Astrocyte of the spinal cord (primary cell): ENCODE measurements around the gene EFCAB13.

Experiments
- DNase-seq: peaks from one replicate; pipeline ENCODE4 v3.0.0; 2011; ENCODE audit warnings: low read depth, low spot score
- H3K4me3 ChIP-seq: 2 replicates; pipeline ENCODE4 v1.5.1; 2011; ENCODE audit warnings: low read depth, mild to moderate bottlenecking, low read length, moderate library complexity
- in situ Hi-C: cut with HindIII; loops from 2 replicates; pipeline ENCODE4 v1.10.0; 2017; ENCODE audit warnings: low sequenced_read_pairs
- TF ChIP-seq, protein P1 (sequence below): IDR thresholded peaks from 2 replicates; pipeline ENCODE4 v1.5.1; 2012; ENCODE audit warnings: low read depth, mild to moderate bottlenecking, low read length, inconsistent platforms

EFCAB13 gene

GRCh38 chr17:47299239-47299910, 24.4 kb upstream of the EFCAB13 start:
- in situ Hi-C loops = no loop called here
- no peak for DNase-seq
- H3K4me3 ChIP-seq = no peak overlapping the region
- TF ChIP-seq, protein P1, sequence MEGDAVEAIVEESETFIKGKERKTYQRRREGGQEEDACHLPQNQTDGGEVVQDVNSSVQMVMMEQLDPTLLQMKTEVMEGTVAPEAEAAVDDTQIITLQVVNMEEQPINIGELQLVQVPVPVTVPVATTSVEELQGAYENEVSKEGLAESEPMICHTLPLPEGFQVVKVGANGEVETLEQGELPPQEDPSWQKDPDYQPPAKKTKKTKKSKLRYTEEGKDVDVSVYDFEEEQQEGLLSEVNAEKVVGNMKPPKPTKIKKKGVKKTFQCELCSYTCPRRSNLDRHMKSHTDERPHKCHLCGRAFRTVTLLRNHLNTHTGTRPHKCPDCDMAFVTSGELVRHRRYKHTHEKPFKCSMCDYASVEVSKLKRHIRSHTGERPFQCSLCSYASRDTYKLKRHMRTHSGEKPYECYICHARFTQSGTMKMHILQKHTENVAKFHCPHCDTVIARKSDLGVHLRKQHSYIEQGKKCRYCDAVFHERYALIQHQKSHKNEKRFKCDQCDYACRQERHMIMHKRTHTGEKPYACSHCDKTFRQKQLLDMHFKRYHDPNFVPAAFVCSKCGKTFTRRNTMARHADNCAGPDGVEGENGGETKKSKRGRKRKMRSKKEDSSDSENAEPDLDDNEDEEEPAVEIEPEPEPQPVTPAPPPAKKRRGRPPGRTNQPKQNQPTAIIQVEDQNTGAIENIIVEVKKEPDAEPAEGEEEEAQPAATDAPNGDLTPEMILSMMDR = no peak

DNA sequence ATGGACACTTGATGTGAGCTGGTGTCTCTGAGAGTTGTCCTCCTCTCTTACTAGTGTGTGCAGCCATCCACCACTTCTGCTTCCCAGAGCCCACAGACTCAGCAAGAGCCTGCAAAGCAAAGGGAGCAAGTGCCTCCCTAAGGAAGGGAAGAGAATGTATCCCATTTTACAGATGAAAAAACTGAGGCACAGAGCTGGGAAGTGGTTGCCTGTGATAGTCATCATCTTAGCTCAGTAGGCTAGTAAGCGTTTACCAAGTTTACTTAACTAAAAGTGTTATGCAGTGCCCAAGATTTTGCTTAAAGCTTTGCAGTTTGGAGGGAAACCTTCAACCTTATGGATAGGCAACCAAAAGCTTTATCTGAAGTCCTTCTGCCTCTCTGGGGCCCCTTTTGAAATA, 23.0 kb upstream of the EFCAB13 start:
- DNase-seq = no peak
- in situ Hi-C loops = no loop called here
- TF ChIP-seq, protein P1 = no peak
- no peak overlapping the region for H3K4me3 ChIP-seq

- in situ Hi-C loops = no loop called here
- H3K4me3 ChIP-seq = no peak overlapping the region
- TF ChIP-seq, protein P1 = no peak
- no peak for DNase-seq
These were observed 22.6 kb upstream of the EFCAB13 start for GRCh38 chr17:47301161-47301560.

DNA sequence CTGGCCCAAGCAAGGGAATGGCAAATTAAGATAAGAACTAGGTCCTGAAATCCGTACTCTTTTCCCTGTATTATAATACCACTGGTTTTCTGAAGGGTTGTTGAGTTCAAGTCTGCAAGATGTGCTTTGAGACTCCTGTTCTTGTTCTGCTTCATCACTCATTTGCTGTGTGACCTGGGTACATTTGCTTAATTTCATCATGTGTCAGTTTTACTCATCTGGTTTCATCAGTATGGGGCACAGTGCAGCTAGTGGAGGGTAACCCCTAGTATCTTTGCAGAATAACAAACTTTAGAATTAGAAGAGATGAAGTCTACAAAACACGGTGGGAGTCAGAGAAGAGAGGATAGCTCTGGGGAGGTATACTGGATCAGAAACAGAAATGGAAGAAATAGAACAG, 21.9 kb upstream of the EFCAB13 start:
- in situ Hi-C loops = no loop called here
- TF ChIP-seq, protein P1 = no peak
- DNase-seq = no peak
- H3K4me3 ChIP-seq = no peak overlapping the region

DNA sequence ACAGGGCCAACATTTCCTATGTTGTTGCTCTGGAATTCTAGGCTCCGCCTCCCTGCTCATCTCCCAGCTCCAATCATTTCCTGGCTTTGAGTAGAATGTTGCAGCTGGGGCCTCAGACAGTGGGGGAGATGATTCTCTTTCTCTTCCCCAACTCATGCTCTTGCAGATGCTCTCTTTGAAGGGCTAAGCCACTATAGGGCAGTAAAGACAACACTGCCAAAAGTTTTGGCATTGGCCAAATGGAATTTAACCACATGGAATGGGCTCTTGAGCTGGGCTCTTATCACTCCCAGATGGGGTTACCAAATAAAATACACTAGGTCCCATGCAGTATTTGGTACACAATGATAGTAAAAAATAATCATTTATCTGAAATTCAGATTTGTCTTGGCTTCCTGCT, 19.6 kb upstream of the EFCAB13 start:
- in situ Hi-C loops = no loop called here
- no peak overlapping the region for H3K4me3 ChIP-seq
- TF ChIP-seq, protein P1 = no peak
- no peak for DNase-seq

DNA sequence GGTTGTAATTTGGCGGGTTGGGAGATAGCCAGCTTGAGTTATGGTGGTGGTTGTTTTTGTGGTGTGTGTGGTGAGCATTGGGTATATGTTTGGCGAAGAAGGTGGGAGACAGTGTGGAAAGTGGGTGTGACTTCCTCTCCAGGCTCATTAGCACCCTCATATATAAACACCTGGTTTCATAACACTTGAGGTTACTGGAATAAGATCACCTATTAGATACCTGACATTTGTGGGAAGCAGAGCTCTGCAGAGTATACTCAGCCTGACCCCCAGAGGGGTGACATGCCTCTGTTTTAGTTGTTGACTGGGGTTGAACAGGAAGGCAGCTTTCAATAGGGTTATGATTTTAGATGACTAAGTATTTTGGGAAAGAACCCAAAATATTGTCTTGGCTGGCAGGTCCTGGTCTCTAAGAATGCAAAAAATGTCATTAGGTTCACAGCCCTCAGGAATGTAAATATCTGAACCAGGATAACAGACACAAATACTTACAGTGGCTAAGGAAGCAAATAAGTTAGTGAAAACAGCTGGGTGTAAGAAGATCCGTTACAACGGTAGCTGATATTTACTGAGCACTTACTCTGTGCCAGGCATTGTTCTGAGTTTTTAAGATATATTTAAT, 18.3 kb upstream of the EFCAB13 start:
- TF ChIP-seq, protein P1 = no peak
- in situ Hi-C loops = no loop called here
- H3K4me3 ChIP-seq = no peak overlapping the region
- DNase-seq = peak; percentile 92
